Osteoblast (primary cell): ENCODE data around the gene PRR20B. TPM values are rescaled to one million over a fixed set of nuclear protein-coding genes. Genes with fewer than 3 reads are reported as not detected.
"Not testable (repeated sequence)": the region's sequence is repeated elsewhere in the genome, so short reads cannot be mapped to it uniquely, and the experiment has no call there.

Experiments used
- DNase-seq: peaks from one replicate; pipeline ENCODE4 v3.0.0; 2011; ENCODE audit warnings: low spot score, mixed read lengths; ENCODE audit not compliant: insufficient read length; ENCODE audit errors: missing footprints
- H2AFZ ChIP-seq: 2 replicates; pipeline ENCODE4 v1.6.0; 2011; ENCODE audit warnings: mild to moderate bottlenecking, low read length
- H3K27ac ChIP-seq: 2 replicates; pipeline ENCODE4 v1.5.1; 2011; ENCODE audit warnings: mild to moderate bottlenecking, low read depth, low read length, moderate library complexity
- H3K27me3 ChIP-seq: 2 replicates; pipeline ENCODE4 v1.6.0; 2012; ENCODE audit warnings: mild to moderate bottlenecking, control low read depth, inconsistent platforms, low read length, moderate library complexity; ENCODE audit not compliant: insufficient read depth
- H3K36me3 ChIP-seq: 2 replicates; pipeline ENCODE4 v1.5.1; 2011; ENCODE audit warnings: mild to moderate bottlenecking, low read length, control low read depth, moderate library complexity; ENCODE audit not compliant: insufficient read depth
- H3K4me1 ChIP-seq: 2 replicates; pipeline ENCODE4 v1.5.1; 2011; ENCODE audit warnings: mild to moderate bottlenecking, low read length, control low read depth, moderate library complexity; ENCODE audit not compliant: insufficient read depth
- H3K4me2 ChIP-seq: 2 replicates; pipeline ENCODE4 v1.6.0; 2011; ENCODE audit warnings: mild to moderate bottlenecking, low read length; ENCODE audit not compliant: insufficient read depth
- H3K4me3 ChIP-seq: fragments of 200-600 bp; sonication (generic); 3 replicates; pipeline ENCODE4 v1.5.1; 2012; ENCODE audit warnings: mild to moderate bottlenecking, low read length, inconsistent platforms; ENCODE audit not compliant: insufficient read depth
- H3K79me2 ChIP-seq: 2 replicates; pipeline ENCODE4 v1.6.0; 2012; ENCODE audit warnings: mild to moderate bottlenecking, low read length, control low read depth, inconsistent platforms; ENCODE audit not compliant: insufficient read depth
- H3K9me3 ChIP-seq: 2 replicates; pipeline ENCODE4 v1.5.1; 2011; ENCODE audit warnings: low read depth, low read length, control low read depth
- H4K20me1 ChIP-seq: 2 replicates; pipeline ENCODE4 v1.6.0; 2012; ENCODE audit warnings: mild to moderate bottlenecking, low read length, control low read depth; ENCODE audit not compliant: insufficient read depth
- total RNA-seq: library from RNA; depleted of rRNA; stranded (reverse); fragments of >200 nt; gene quantifications from 2 replicates; pipeline ENCODE4 v1.2.3, GENCODE V29; 2012
- TF ChIP-seq, protein P1 (sequence below): IDR thresholded peaks from 2 replicates; pipeline ENCODE4 v1.5.1; 2011; ENCODE audit warnings: mild to moderate bottlenecking, low read depth, low read length, moderate library complexity; ENCODE audit errors: extremely low read depth

PRR20B gene
- total RNA-seq, 1 donor, result not detected

DNA sequence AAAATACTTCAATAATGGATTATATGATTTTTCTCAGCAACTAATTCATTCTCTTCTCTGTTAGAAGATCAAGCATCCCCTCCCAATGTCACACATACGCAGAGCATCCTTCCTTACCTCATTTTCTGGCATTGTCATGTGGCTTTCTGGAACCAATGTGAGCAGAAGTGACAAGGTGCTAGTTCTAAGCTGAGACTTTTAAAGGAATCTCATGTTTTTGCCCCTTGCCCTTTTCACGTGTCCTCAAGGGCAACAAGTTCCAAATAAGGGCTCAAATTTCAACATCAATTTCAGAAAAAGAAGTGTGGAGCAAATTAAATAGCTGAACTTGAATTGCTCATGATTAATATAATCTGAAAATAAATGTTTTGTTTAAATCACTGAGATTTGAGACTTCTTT is 11.2 kb upstream of the PRR20B start:
- H2AFZ ChIP-seq, result no peak overlapping the region
- no peaks in the 10 kb centered on the region for H3K9me3 ChIP-seq
- no peaks in the 10 kb centered on the region for H3K36me3 ChIP-seq
- H3K27me3 ChIP-seq, result no peaks in the 10 kb centered on the region
- H3K79me2 ChIP-seq, result no peaks in the 10 kb centered on the region
- no peak overlapping the region for H3K4me2 ChIP-seq
- H3K4me1 ChIP-seq, result no peaks in the 10 kb centered on the region
- TF ChIP-seq, protein P1, sequence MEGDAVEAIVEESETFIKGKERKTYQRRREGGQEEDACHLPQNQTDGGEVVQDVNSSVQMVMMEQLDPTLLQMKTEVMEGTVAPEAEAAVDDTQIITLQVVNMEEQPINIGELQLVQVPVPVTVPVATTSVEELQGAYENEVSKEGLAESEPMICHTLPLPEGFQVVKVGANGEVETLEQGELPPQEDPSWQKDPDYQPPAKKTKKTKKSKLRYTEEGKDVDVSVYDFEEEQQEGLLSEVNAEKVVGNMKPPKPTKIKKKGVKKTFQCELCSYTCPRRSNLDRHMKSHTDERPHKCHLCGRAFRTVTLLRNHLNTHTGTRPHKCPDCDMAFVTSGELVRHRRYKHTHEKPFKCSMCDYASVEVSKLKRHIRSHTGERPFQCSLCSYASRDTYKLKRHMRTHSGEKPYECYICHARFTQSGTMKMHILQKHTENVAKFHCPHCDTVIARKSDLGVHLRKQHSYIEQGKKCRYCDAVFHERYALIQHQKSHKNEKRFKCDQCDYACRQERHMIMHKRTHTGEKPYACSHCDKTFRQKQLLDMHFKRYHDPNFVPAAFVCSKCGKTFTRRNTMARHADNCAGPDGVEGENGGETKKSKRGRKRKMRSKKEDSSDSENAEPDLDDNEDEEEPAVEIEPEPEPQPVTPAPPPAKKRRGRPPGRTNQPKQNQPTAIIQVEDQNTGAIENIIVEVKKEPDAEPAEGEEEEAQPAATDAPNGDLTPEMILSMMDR, result no peak
- H4K20me1 ChIP-seq, result no peaks in the 10 kb centered on the region
- H3K27ac ChIP-seq, result no peak overlapping the region
- no peak for DNase-seq
- H3K4me3 ChIP-seq, result no peak overlapping the region

DNA sequence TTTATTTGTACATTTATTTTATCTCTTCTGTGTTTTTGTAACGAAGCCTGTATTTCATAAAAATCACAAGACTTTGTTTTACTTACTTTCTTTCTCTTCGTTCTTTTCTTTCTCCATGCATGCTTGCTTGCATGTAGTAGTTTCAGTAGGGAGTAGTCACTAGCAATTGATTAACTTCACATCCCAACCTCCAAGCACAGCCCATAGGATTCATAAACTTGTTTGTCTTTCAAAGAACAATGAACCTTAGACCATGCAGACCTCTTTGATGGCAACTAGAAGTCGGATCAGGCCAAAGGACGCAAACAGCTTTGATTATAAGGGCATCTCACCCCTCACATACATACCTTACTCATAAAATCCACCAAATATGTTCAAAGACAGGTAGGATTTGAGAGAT is 9.7 kb upstream of the PRR20B start:
- TF ChIP-seq, protein P1, result no peak
- no peak overlapping the region for H3K4me2 ChIP-seq

DNA sequence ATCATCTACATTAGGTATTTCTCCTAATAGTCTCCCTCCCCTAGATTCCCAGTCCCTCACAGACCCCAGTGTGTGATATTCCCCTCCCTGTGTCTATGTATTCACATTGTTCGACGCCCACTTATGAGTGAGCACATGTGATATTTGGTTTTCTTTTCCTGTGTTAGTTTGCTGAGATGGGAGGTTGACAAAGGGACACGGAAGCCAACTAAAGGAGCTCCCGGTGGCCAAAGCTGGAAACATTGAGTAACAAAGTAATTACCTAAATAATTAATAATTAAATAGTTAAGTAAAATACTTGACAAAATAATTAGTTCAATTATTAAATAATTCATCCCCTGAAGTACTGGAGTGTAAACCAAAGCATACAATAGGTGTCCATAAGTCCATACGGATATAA is 8.3 kb upstream of the PRR20B start:
- Histone ChIP-seq H3K27ac (no peak overlapping the region), H3K79me2 (no peaks in the 10 kb centered on the region), H3K4me2 (no peak overlapping the region), H3K4me3 (no peak overlapping the region), H3K27me3 (no peaks in the 10 kb centered on the region), H3K36me3 (no peaks in the 10 kb centered on the region), H4K20me1 (no peaks in the 10 kb centered on the region), H2AFZ (no peak overlapping the region), H3K9me3 (no peaks in the 10 kb centered on the region), H3K4me1 (no peaks in the 10 kb centered on the region)
- peak; percentile 44 for DNase-seq
- TF ChIP-seq, protein P1, result no peak

More for the DNA sequence above, 9.7 kb upstream of the PRR20B start:
- Histone ChIP-seq H3K79me2 (no peaks in the 10 kb centered on the region), H4K20me1 (no peaks in the 10 kb centered on the region), H3K9me3 (no peaks in the 10 kb centered on the region), H3K4me1 (no peaks in the 10 kb centered on the region), H3K4me3 (no peak overlapping the region), H3K27me3 (no peaks in the 10 kb centered on the region), H2AFZ (no peak overlapping the region), H3K27ac (no peak overlapping the region), H3K36me3 (no peaks in the 10 kb centered on the region)
- DNase-seq, result no peak

DNA sequence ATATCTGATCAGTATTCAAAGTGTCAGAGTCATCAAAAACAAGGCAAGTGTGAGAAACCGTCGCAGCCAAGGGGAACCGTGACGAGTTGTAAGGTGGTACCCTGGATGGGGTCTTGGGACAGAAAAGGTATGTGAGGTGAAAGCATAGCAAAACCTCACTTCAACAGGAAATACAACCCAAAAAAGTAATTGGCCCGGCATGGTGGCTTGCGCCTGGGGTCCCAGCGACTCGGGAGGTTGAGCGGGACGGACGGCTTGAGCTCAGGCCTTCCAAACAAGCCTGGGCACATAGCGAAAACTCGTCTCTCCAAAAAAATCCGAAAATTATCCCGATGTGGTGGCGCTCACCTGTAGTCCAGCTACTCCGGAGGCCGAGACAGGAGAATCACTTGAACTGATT is 7.5 kb upstream of the PRR20B start:
- not testable (repeated sequence) for H3K9me3 ChIP-seq, H2AFZ ChIP-seq, H3K79me2 ChIP-seq, DNase-seq, H3K27ac ChIP-seq, H3K4me1 ChIP-seq, H3K27me3 ChIP-seq, H3K36me3 ChIP-seq, H3K4me3 ChIP-seq, H4K20me1 ChIP-seq, H3K4me2 ChIP-seq

DNA sequence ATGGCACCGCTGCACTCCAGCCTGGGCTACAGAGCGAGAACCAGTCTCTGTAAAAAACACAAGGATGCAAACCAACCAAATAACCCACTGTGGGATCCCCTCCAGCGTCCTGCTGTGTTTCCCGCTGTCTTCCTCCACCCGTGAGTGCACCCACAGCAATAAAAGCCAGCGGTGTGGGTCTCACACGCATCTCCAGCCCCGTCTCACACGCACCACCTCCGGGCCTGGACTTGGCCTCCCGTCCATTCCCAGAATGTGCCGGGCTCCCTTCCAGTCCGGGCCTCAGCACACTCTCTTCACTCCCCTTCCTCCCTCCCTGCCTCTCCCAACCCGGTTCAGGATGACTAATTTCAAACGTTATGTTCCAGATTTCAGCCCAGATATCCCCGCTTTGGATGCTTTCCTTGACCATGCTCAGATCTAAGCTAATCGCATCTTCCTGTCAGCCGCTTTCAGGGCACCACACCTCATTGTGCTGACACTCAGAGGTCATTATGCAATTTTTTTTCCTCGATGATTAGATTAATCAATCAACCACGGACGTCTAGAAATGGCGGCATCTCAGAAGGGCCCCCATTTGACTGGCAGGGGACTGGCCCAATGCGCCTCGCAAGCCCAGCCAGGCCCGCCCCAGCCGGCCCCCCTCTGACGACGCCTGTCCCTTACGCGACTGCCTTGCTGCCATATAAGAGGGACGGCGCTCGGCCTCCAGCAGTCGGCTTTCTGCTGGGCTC is 6.9 kb upstream of the PRR20B start, which contains the start of gene PRR20A:
TSS of gene PRR20A (plus strand) at position 684 of the 734 bp plus-strand sequence. CDS start 387 bp downstream, outside the sequence.
- H2AFZ ChIP-seq, H3K27me3 ChIP-seq, H3K36me3 ChIP-seq, H3K4me1 ChIP-seq, H3K9me3 ChIP-seq, H3K4me3 ChIP-seq, H3K27ac ChIP-seq, H4K20me1 ChIP-seq, H3K79me2 ChIP-seq, DNase-seq, H3K4me2 ChIP-seq: not testable (repeated sequence)

DNA sequence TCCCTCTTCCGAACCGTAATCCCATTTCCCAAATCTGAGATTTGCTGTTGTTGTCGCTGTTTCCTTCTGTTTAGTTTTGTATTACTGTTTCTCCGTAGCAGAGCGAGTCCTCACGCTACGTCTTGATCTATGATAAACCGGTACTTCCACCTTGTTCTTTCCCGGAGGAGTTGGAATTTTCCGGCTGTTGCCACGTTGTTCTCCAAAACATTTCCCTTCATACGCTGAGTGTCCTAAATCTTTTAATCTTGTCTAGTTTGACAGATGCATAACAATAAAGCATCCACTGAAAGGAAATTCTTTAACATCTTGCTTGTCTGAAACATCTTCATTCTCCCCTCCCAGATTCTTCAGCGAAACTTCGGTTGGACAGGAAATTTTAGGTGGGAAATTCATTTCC is 818 bp downstream of the PRR20B start:
- H4K20me1 ChIP-seq, H3K4me2 ChIP-seq, H3K4me1 ChIP-seq, H3K4me3 ChIP-seq, H3K79me2 ChIP-seq, H3K27me3 ChIP-seq, H2AFZ ChIP-seq, DNase-seq, H3K9me3 ChIP-seq, H3K27ac ChIP-seq, H3K36me3 ChIP-seq: not testable (repeated sequence)

DNA sequence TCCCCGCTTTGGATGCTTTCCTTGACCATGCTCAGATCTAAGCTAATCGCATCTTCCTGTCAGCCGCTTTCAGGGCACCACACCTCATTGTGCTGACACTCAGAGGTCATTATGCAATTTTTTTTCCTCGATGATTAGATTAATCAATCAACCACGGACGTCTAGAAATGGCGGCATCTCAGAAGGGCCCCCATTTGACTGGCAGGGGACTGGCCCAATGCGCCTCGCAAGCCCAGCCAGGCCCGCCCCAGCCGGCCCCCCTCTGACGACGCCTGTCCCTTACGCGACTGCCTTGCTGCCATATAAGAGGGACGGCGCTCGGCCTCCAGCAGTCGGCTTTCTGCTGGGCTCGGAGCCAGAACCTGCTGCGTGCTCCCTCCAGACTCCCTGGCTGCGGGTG is 6.5 kb downstream of the PRR20B start, which contains the start of gene PRR20C:
TSS of gene PRR20C (plus strand) at position 301 of the 400 bp plus-strand sequence. CDS start 387 bp downstream, outside the sequence.
- H3K79me2 ChIP-seq, DNase-seq, H3K27me3 ChIP-seq, H3K27ac ChIP-seq, H3K4me2 ChIP-seq, H3K9me3 ChIP-seq, H3K36me3 ChIP-seq, H2AFZ ChIP-seq, H3K4me3 ChIP-seq, H4K20me1 ChIP-seq, H3K4me1 ChIP-seq: not testable (repeated sequence)
